ENCODE results near the gene PPIL4. TPM values are rescaled to one million over a fixed set of nuclear protein-coding genes. Genes with fewer than 3 reads are reported as not detected.

Gene PPIL4
- total and polyA plus RNA-seq, 2 of the 13 experiments (the other 11 are each of a cell fraction or from before 2014, with no cell fraction given), result 5.5 to 46.0 TPM

- intact Hi-C loops (cut with micrococcal nuclease; ENCODE audit: unreplicated experiment), result no loop called here
- no peak overlapping the region for H3K4me3 ChIP-seq (replicated peaks in 1 of 3; ENCODE audit: insufficient read depth in 1 of 3, low read depth in 2 of 3, low read length in 3 of 3)
- in situ Hi-C loops (cut with HindIII; ENCODE audit: extremely low pct_ligation_motif_present, low pct_unique_long_range_greater_than_20kb), result no loop called here
- no peaks in the 10 kb centered on the region for H3K4me1 ChIP-seq (ENCODE audit: insufficient read depth, low read length)
- DNase-seq (ENCODE audit: low spot score) (no peak), ATAC-seq (no peak), FAIRE-seq (no peak)
- CTCF ChIA-PET (ENCODE audit: low intra/inter-chr PET ratio, low total read pairs), result no interaction called here
- H3K79me2 ChIP-seq (ENCODE audit: insufficient read depth, low read length), result no peaks in the 10 kb centered on the region
- 97% methylated on average over 1 of the region's 1 CpG for WGBS (ENCODE audit: low lambda C conversion rate)
- POLR2A ChIA-PET, result no interaction called here
- BruUV-seq (replicated peaks), result no TSS peak
- peaks cover 26 to 89% of the 10 kb centered on the region in 2 experiments for H3K36me3 ChIP-seq (replicated peaks in 1 of 2; ENCODE audit: control insufficient read depth in 1 of 2, insufficient read depth in 2 of 2, low read length in 2 of 2)
- no peak overlapping the region for H3K4me2 ChIP-seq (ENCODE audit: low read depth, low read length)
- H3K9me3 ChIP-seq (ENCODE audit: low read length), result no peaks in the 10 kb centered on the region
- no peak overlapping the region for H3K27ac ChIP-seq (ENCODE audit: extremely low read length, insufficient read depth, low read length)
- no peak for TF ChIP-seq ZFP90 (CRISPR knock-in tag; IDR thresholded peaks at IDR 0.05; ENCODE audit: borderline replicate concordance)
- TF ChIP-seq HNRNPK (IDR thresholded peaks at IDR 0.05; ENCODE audit: low read depth, low read length, poor library complexity, severe bottlenecking), result no peak
- no peak for TF ChIP-seq ARHGAP35 (CRISPR knock-in tag; IDR thresholded peaks at IDR 0.05; ENCODE audit: borderline replicate concordance)
- no peak for TF ChIP-seq CBFB (CRISPR knock-in tag; IDR thresholded peaks at IDR 0.05)
- TF ChIP-seq ZNF276 (CRISPR knock-in tag; IDR thresholded peaks at IDR 0.05; ENCODE audit: low read depth), result no peak
- no peak for TF ChIP-seq ZFAT (CRISPR knock-in tag; conservative IDR thresholded peaks at IDR 0.05)
- TF ChIP-seq SALL2 (CRISPR knock-in tag; IDR thresholded peaks at IDR 0.05), result no peak
- no peak for TF ChIP-seq HBP1 (CRISPR knock-in tag; IDR thresholded peaks at IDR 0.05; ENCODE audit: low read depth)
- no peak for TF ChIP-seq SNAPC2 (CRISPR knock-in tag; IDR thresholded peaks at IDR 0.05)
- TF ChIP-seq ZNF879 (CRISPR knock-in tag; IDR thresholded peaks at IDR 0.05), result no peak
- no peak for TF ChIP-seq ZBTB43 (CRISPR knock-in tag; conservative IDR thresholded peaks at IDR 0.05)
- no peak for TF ChIP-seq CREM (IDR thresholded peaks at IDR 0.05)
- TF ChIP-seq CREM (CRISPR knock-in tag; IDR thresholded peaks at IDR 0.05), result no peak
- TF ChIP-seq AGO2 (optimal IDR thresholded peaks at IDR 0.05; ENCODE audit: low read depth, low read length), result no peak
- TF ChIP-seq NR2F1 (CRISPR knock-in tag; IDR thresholded peaks at IDR 0.05), result no peak
- TF ChIP-seq JUND (CRISPR knock-in tag; IDR thresholded peaks at IDR 0.05), result no peak
- no peak for TF ChIP-seq CREB3 (CRISPR knock-in tag; IDR thresholded peaks at IDR 0.05)
- no peak for TF ChIP-seq KDM3A (CRISPR knock-in tag; IDR thresholded peaks at IDR 0.05; ENCODE audit: low read depth)
- H3K9ac ChIP-seq (ENCODE audit: insufficient read depth, low read depth, low read length), result no peak overlapping the region
- no peak overlapping the region for H2AFZ ChIP-seq (ENCODE audit: low read length)
- H4K20me1 ChIP-seq (ENCODE audit: insufficient read depth, low read length), result no peaks in the 10 kb centered on the region
- no peaks in the 10 kb centered on the region for H3K27me3 ChIP-seq (ENCODE audit: control insufficient read depth in 1 of 2, insufficient read depth in 2 of 2, low read length in 2 of 2)
Observed at GRCh38 chr6:149534742-149535141, 11.1 kb downstream of the PPIL4 start.
